HCT116 (cell line): ENCODE data around the gene CA14.

Experiments used
- CBX3 ChIP-seq: IDR thresholded peaks from 2 replicates; pipeline ENCODE4 v1.6.1; 2012; ENCODE audit warnings: low read depth
- CEBPB ChIP-seq: IDR thresholded peaks from 2 replicates; pipeline ENCODE4 v1.6.1; 2012; ENCODE audit warnings: low read depth
- CTCF ChIP-seq, 3 experiments: fragments of 200-600 bp in 1 of 3; sonication (generic) in 1 of 3; IDR thresholded peaks in 2 of 3; conservative IDR thresholded peaks in 1 of 3; 2 replicates each; pipeline ENCODE4 v1.5.1; 2012 to 2017; ENCODE audit warnings: low read depth in 2 of 3, low read length in 2 of 3, antibody characterized with exemption in 1 of 3, borderline replicate concordance in 1 of 3, control low read depth in 1 of 3, mild to moderate bottlenecking in 1 of 3, mixed read lengths in 1 of 3, mixed run types in 1 of 3, moderate library complexity in 1 of 3; ENCODE audit not compliant: insufficient read depth in 1 of 3
- EZH2 ChIP-seq: fragments of 200-600 bp; sonication (generic); IDR thresholded peaks from 2 replicates; pipeline ENCODE4 v1.6.1; 2017; ENCODE audit warnings: antibody characterized with exemption, mixed run types
- EZH2phosphoT487 ChIP-seq: fragments of 200-600 bp; IDR thresholded peaks from 2 replicates; pipeline ENCODE4 v1.6.1; 2018; ENCODE audit warnings: antibody characterized with exemption, borderline replicate concordance
- JUND ChIP-seq: IDR thresholded peaks from 2 replicates; pipeline ENCODE4 v1.6.1; 2012
- MAX ChIP-seq: IDR thresholded peaks from 2 replicates; pipeline ENCODE4 v1.6.1; 2012
- POLR2A ChIP-seq: IDR thresholded peaks from 2 replicates; pipeline ENCODE4 v1.7.0; 2011; ENCODE audit warnings: borderline replicate concordance; ENCODE audit not compliant: insufficient read depth, insufficient read length; ENCODE audit errors: extremely low read depth
- TF ChIP-seq, protein P1 (sequence below): IDR thresholded peaks from 2 replicates; pipeline ENCODE4 v1.6.1; 2012; ENCODE audit warnings: low read depth

GRCh38 chr1:150295476-150295875, 37.9 kb downstream of the CA14 start:
- TF ChIP-seq POLR2A (no peak), CTCF (IDR thresholded peaks at IDR 0.05 in 2 of 3, conservative IDR thresholded peaks at IDR 0.05 in 1 of 3; ENCODE audit: borderline replicate concordance in 1 of 3, insufficient read depth in 1 of 3, low read depth in 2 of 3, low read length in 2 of 3) (no peak), JUND (no peak), MAX (no peak), EZH2 (no peak), CEBPB (no peak), CBX3 (no peak), EZH2phosphoT487 (no peak)
- TF ChIP-seq, protein P1, sequence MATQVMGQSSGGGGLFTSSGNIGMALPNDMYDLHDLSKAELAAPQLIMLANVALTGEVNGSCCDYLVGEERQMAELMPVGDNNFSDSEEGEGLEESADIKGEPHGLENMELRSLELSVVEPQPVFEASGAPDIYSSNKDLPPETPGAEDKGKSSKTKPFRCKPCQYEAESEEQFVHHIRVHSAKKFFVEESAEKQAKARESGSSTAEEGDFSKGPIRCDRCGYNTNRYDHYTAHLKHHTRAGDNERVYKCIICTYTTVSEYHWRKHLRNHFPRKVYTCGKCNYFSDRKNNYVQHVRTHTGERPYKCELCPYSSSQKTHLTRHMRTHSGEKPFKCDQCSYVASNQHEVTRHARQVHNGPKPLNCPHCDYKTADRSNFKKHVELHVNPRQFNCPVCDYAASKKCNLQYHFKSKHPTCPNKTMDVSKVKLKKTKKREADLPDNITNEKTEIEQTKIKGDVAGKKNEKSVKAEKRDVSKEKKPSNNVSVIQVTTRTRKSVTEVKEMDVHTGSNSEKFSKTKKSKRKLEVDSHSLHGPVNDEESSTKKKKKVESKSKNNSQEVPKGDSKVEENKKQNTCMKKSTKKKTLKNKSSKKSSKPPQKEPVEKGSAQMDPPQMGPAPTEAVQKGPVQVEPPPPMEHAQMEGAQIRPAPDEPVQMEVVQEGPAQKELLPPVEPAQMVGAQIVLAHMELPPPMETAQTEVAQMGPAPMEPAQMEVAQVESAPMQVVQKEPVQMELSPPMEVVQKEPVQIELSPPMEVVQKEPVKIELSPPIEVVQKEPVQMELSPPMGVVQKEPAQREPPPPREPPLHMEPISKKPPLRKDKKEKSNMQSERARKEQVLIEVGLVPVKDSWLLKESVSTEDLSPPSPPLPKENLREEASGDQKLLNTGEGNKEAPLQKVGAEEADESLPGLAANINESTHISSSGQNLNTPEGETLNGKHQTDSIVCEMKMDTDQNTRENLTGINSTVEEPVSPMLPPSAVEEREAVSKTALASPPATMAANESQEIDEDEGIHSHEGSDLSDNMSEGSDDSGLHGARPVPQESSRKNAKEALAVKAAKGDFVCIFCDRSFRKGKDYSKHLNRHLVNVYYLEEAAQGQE = no peak
